NCI-H2196 (cell line): ENCODE data around the gene SCN8A.

Experiments used
- DNase-seq: peaks from one replicate; lab custom pipeline; 2025; ENCODE audit not compliant: unreplicated experiment; lab: John Stamatoyannopoulos, UW

The SCN8A gene

GRCh38 chr12:51811203-51812202 lies 220.5 kb downstream of the SCN8A start:
- DNase-seq = peak; percentile 34

- DNase-seq = no peak
Observed at GRCh38 chr12:51812871-51813270, 221.8 kb downstream of the SCN8A start.

- no peak for DNase-seq
Observed at GRCh38 chr12:51813931-51814310, 222.9 kb downstream of the SCN8A start.

GRCh38 chr12:51814311-51815088 lies 223.5 kb downstream of the SCN8A start:
- DNase-seq = peak; percentile 81

DNA sequence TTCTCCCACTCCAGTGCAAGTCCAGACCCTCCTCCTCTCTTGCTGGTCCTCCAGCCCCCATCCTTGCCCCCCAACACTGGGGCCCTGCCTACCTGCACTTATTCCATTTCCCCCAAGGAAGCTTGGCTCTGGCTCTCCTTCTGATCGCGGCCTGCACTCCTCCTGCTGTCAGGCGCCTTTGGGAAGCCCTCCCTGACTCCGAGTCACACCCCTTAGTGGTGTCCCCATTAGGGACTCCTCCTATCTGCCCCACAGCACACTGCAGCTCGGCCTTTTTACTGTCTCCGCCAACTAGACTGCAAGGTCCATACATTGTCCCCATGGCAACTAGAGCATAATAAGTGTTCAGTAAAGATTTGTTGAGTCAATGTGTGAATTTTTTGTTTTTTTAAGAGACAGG lies 224.5 kb downstream of the SCN8A start:
- DNase-seq = no peak

GRCh38 chr12:51817027-51817953 lies 226.3 kb downstream of the SCN8A start:
- no peak for DNase-seq

DNA sequence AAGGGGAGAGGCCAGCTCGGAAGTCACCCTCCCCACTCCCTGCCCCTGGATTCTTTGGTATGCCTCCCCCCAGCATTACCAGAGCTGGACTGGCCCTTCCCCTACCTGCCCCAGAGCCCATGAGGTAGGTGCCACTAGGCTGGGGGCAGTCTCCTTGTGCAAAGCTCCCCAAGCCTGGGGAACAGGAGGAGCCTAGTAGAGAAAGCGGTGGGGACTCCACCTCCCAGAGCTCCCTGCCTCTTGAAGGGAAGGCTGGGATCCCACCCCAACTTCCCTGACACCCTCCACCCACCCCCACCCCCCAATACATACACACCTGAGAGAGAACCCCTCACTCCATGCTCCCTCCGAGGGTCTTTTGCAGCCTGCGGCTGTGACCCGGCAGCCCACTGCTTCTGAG lies 227.1 kb downstream of the SCN8A start:
- DNase-seq = no peak

DNA sequence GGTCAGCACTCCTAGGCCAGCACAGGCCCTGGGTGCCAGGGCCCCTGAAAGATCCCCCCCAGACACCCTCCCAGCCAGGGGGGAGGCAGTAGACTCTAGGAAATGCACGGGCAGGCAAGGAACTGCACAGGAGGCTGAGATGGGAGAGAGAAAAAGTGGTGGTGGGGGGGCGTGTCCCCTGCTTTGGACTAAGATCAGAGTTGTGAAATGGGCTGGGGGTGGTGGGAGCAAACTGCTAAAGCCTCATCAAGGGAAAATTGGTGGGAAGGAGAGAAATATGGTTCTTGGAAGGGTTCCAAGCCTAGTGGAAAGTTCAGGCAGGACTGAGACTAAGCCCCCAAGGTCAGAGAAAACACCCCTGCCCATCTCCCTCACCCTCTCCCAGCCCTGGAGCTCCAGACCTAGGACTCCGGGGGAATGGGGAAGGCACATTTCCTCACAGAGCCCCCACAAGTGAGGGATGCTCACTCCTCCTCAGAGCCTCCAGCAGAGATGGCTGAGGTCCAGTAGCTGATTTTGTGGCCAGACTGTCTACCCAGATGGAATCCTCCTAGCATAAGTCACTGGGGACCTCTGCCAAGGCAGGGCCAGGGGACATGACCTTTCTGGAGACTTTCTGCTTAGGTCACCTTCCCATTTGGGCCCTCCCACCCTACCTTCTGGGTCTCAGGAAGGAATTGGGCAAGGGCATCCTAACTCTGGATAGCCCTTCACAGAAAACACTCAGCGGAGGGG lies 227.7 kb downstream of the SCN8A start:
- DNase-seq = peak; percentile 6

- DNase-seq = peak; percentile 29
Observed at GRCh38 chr12:51819736-51820525, 228.9 kb downstream of the SCN8A start.

DNA sequence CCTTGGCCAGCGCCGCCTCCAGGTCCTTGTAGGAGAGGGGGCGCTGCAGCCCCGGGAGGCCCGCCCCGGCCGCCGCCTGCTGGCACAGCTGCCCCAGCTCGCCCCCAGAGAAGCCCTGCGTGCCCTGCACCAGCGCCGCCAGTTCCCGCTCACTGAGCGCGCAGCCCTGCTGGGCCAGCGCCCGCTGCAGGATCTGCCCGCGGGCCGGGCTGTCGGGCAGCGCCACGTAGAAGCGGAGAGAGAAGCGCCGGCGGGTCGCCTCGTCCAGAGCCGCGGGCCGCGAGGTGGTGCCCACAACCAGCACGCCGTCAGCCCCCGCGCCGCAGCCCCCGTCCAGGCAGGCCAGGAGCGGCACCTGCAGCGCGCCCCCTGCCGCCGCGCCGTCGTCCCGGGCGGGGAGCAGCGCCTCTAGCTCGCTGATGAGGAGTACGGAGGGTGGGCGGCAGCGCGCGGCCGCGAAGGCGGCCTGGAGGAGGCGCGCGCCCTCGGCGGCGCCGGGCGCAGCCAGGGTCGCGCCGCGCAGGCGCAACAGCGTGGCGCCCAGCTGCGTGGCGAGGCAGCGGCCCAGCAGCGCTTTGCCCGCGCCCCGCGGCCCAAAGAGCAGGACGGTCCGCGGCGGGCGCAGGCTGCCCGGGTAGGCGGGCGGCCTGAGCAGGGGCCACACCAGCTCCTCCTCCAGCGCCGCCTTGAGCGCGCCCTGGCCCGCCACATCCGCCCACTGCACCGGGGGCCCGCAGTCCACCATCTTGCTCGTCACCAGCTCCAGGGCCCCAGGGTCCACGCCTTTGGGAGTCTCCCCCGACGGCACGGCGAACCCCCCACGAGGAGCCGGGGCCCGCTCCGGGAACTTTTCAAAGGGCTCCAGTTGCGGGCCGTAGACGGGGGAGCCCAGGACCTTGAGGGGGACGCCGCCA lies 229.8 kb downstream of the SCN8A start:
- peak; percentile 81 for DNase-seq

DNA sequence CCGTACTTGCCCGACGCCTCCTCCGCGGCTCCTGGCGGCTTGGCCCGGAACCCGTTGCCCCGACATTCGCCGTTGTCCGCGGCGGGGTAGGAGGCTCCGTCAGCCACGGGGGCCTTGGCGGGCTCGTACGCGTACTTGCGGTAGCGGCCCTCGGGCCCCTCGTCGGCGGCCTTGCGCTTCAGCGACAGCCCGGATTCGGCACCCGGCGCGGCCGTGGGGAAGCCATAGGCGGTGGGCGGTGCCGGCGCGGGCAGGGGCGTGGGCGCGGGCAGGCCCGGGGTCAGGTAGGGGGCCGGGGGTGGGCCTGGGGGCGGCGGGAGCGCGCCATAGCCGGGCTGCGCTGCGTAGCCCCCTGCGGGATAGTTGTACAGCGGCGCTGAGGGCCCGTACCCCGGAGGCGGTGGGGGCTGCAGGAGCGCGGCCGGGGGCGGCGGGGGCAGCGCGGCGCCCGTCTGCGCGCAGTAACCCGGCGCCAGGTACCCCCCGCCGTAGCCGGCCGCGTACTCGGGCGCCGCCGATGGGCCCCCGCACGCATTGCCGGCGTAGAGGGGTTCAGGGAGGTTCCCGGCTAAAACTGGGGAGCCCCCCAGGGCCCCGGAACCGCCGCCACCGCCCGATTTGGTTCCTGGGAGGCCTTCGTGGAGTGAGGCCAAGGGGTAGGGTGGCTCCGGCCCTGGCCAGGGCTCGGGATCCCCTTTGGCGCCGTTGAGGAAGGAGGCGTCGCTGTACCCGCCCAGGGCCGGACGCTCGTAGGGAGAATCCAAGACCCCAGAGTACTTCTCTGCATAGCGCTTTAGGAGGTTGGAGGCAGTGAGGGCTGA lies 230.6 kb downstream of the SCN8A start:
- no peak for DNase-seq

- DNase-seq = no peak
Observed at GRCh38 chr12:51822261-51822616, 231.2 kb downstream of the SCN8A start.

- DNase-seq = peak; percentile 31
Observed at GRCh38 chr12:51822956-51823355, 231.9 kb downstream of the SCN8A start.

GRCh38 chr12:51823875-51824565 lies 233.0 kb downstream of the SCN8A start:
- DNase-seq = peak; percentile 79

DNA sequence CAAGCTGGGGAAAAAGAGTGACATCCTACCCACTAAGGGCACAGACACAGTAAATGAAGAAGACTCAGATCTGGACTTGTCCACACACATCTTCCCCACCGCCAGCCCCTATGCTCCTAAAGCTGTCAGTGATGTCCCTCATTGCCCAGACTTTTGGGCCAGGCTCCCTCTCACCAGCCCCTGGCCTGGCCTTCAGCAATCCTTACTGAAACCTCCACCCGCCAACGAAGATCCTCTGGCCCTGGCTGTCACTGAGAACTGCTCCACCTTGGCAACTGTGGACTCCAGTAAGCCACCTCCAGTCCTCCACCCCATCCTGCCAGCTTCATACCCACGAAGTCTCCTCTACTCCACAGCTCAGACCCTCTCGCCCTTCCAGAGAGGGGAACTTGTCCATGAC lies 234.2 kb downstream of the SCN8A start:
- no peak for DNase-seq

DNA sequence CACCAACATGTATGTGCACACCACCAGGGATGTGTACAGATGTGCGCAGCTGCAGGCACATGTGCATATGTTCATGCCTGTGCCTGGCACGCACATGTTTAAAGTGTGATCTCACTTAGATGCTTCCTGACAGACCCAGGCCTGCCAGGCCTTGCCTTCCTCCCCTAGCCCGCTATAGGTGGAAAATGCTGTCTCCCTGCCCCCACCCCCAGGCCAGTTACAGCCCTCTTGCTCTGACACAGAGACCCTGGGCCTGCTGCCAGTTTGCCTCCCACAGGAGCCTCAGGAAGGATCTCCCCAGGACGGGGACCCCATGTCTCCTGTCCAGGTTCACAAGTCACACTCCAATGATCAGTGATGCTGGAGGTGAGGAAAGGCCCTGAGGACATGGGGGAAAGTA lies 235.8 kb downstream of the SCN8A start:
- no peak for DNase-seq
